GM19463 (cell line): ENCODE results near the gene SUSD4.
"Not testable (repeated sequence)": the region's sequence is repeated elsewhere in the genome, so short reads cannot be mapped to it uniquely, and the experiment has no call there.

ENCODE experiments used
- ATAC-seq: cut with Tn5 transposase; IDR thresholded peaks from one replicate; pipeline ENCODE4 v1.9.1; 2021; ENCODE audit warnings: mild to moderate bottlenecking, moderate library complexity; ENCODE audit not compliant: unreplicated experiment

The SUSD4 gene

DNA sequence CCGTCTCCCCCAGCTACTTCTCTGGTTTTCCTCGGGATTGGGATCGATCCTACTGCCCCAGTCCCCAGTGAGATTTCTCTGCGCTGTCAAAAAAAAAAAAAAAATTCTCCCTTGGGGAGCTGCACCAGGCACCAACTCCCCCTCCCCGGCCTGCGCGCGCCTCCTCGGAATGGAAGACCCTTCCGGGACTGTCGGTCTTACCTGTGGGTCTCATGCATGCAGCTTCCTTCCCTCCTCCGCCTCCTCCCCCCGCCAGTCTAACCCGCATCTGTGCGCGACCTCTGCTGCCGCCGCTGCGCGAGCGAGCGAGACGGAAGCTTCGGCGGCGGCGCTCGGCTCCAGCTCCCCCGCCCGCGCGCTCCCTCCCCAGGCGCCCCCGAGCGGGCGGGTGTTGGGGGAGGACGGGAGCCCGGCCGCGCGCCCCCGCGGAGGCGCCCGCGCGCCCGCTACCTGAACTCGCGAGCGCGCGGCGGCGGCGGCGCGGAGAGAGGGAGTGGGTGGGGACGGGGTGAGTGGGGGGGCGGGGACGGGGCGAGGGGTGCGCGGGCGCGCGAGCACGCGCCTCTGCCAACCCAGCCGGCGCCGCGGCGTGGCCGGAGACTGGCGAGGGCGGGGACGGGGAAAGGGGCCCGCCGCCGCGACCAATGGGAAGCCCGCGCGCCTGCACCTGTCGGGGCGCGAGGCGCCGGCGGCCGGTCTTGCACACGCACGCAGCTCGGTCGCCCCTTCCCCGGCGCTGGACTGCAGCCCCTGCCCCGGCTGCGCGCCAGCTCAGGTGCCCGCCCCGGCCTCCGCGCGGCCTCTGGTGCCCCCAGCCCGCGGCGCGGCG, at the start of gene SUSD4:
Gene SUSD4 (minus strand): TSS at position 321 of the 829 bp plus-strand sequence. CDS start 751 bp downstream, outside the sequence.
- peak; percentile 74 for ATAC-seq

DNA sequence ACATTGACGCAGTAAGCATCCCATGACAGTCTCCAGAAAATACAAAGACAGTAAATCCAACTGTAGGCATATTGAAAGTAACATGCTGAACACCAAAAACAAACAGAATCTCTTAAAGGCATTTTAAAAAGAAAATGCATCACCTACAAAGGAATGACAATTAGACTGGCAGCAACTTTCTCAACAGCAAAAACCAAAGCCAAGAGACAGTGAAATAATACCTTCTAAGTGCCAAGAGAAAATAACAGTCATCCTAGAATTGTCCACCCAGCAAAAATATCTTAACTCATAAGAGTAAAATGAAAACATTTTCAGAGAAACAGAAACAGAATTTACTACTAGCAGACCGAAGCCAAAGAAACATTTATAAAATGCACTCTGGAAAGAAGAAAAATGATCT, 49.2 kb upstream of the SUSD4 start:
- ATAC-seq = no peak

DNA sequence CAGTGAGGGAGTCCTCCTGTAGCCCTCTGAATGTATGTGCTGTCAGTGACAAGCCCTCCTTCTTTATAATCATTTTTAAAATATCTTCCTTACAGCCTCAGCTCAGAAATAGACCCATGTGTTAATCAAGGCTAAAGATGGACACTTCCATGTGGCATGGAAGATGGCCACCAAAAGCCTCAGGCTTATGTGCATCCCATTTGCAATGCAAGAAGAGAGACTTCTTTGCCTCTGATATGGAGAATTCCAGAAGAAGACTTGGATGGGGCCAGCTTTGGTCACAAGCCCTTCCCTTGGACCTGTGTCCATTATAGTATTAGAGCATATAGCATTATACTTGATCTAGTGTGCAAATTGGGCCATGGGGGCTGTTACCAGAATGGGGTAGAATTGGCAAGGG, 47.7 kb upstream of the SUSD4 start:
- ATAC-seq = no peak

- no peak for ATAC-seq
Observed at GRCh38 chr1:223411309-223411708, 47.3 kb upstream of the SUSD4 start.

GRCh38 chr1:223410036-223410435, 46.1 kb upstream of the SUSD4 start:
- ATAC-seq = no peak

DNA sequence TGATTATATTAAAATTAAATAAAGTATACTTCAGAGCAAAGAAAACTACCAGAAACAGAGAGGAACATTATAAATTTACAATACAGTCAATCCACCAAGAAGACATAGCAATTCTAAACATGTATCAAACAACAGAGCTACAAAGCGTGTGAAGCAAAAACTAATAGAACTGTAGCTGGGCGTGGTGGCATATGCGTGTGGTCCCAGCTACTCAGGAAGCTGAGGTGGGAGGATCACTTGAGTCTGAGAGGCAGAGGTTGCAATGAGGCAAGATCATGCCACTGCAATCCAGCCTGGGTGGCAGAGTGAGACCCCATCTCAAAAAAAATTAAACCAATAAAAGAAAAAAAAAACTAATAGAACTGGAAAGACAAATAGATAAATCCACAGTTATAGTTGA, 41.5 kb upstream of the SUSD4 start:
- ATAC-seq = no peak

DNA sequence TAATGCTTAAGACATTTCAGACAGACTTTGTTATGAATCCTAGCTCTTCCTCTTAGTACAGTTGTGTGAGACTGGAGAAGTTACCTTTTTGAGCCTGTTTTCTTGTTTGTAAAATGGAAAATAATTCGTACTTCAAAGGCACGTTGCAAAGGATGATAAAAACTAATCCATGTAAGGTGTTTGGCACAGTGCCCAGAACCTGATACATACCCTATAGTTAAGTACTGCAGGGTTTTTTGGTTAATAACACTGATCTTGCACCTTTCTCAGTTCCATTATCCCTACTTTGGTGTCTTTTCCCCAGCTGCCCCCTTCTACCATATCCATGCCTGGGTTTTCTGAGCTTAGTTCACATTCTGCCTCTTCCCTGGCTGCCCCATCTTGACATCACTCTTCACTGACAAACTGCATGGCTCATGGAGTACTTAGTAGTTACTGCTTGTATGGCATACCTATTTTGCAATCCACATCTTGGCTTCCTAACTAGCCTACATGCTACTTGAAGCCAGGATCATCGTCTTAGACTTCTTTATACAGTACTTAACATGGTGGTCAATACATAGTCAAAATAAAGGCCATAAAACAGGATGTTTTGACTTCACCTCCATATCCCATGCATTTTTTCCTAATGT, 39.3 kb upstream of the SUSD4 start:
- ATAC-seq = no peak

DNA sequence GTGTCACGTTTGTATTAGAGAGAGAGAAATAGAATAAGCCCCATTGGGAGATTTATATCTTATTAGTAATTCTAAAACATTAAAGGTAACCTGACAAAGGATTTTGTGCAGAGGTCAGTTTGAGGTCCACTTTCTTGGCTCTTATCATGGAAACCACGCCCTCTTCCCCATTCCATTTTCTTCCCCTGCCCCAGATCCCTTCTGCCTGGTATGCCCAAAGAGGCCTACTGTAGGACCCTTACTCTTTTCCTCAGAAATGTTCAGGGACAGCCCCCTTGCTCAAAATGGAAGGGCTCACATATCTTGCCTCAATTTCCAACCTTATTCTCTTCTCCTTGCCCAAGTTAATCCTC, 38.8 kb upstream of the SUSD4 start:
- no peak for ATAC-seq

GRCh38 chr1:223401873-223402789, 38.2 kb upstream of the SUSD4 start:
- ATAC-seq = no peak

DNA sequence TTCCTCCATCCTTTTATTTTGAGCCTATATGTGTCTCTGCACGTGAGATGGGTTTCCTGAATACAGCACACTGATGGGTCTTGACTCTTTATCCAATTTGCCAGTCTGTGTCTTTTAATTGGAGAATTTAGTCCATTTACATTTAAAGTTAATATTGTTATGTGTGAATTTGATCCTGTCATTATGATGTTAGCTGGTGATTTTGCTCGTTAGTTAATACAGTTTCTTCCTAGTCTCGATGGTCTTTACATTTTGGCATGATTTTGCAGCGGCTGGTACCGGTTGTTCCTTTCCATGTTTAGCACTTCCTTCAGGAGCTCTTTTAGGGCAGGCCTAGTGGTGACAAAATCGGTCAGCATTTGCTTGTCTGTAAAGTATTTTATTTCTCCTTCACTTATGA, 35.4 kb upstream of the SUSD4 start:
- not testable (repeated sequence) for ATAC-seq

GRCh38 chr1:223394706-223395105, 30.7 kb upstream of the SUSD4 start:
- ATAC-seq = no peak

DNA sequence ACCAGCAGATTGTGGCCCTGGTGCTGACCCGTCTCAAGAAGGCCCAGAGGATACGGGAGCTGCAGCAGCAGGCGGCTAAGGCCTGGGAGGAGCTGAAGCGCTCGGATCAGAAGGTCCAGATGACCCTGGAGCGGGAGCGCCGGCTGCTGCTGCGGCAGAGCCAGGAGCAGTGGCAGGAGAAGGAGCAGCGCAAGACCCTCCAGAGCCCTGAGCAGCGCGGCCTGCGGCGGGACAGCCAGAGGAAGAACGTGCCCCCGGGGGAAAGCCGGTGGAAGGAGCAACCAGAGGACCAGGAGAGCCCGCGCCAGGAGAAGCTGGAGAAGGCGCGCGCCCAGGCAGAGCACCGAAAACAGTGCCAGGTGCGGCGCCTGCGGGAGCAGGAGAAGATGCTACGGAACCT, 30.3 kb upstream of the SUSD4 start:
- no peak for ATAC-seq

DNA sequence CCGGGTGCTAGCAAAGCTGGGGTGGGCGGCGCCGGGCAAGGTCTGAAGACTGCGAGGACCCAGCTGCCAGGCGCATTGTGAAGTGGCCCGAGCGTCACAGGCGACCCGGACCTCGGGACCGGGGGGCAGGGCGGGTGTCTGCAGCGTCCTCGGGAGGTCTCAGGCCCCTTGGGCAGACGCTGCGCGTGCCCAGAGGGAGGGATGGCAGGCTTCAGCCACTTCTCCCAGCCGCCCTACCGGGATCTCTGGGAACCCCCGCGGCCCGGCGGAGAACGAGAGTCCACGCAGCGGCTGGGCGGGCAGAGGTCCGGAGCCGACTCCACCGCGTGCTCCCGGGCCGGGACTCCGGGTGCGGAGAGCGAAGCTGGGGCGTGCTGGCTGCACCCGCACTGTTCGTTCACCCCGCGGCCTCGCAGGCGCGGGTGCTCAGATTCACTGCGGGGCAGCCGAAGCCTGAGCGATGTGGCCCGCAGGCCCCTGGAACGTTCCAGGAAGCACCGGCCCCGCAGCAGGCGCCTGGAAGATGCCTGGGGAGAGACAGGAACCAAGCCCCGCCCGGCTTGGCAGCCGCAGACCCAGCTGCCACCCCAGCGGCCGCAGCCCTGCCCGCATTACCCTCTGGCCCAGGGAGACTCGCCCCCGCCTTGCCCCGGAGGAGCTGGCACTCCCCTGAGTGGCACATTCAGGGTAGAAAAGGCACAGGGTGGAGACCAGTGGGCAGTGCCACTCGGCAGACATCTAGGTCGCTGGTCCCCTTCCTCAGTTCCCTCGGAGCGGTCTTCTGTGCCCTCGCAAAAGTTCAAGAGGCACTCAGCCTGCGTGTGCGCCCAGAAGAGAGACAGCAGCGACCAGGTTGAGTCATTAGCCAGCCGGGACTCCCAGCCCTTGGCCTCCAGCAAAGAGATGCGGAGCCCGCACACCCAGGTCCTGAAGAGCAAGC, 29.6 kb upstream of the SUSD4 start, which contains the start of gene CCDC185:
Gene CCDC185 (plus strand): TSS at position 141 of the 940 bp plus-strand sequence. CDS start 61 bp downstream, at position 202.
- no peak for ATAC-seq

DNA sequence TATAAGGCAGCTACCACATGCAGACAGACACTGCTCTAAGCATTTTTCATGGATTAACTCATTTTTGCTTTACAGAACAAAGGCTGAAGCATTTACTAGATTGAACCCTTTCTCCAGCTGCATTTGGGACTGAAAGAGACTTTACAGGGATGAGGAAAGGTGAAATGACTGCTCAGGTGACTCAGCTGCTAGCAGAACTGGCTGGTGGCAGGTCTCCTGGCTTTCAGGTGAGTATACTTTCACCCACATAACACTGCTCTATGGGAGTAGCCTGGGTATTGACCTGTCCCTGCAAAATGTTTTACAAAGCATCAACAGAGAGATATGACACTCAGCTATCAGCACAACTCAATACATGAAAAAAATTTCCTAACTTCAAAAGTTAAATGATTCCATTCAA, 26.6 kb upstream of the SUSD4 start:
- ATAC-seq = no peak

GRCh38 chr1:223386013-223386412, 22.0 kb upstream of the SUSD4 start:
- ATAC-seq = no peak

- ATAC-seq = no peak
Observed at GRCh38 chr1:223378754-223379153, 14.8 kb upstream of the SUSD4 start.

DNA sequence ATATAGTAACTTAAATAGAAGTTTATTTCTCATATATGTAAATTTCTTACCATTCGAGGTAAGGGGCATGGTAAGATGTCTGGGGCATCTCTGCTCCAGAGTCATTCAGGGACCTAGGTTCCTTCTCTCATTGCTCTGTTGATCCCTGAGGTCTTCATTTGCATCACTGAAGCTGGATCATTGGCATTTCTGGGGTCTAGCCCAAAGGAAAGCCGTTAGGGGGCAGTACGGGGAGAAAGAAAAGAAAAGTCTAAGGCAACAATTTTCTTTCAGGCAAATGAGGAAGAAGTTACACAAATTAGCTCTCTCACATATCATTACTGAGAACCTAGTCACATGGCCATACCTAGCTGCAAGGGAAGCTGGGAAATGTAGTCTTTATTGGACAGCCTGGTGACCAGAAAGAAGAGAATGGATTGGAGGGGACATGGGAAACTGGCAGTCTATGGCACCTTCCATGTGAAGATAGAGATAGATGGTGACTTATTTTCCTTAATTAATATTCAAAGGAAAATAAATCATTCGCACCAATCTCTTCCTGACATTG, 10.2 kb upstream of the SUSD4 start:
- ATAC-seq = no peak

DNA sequence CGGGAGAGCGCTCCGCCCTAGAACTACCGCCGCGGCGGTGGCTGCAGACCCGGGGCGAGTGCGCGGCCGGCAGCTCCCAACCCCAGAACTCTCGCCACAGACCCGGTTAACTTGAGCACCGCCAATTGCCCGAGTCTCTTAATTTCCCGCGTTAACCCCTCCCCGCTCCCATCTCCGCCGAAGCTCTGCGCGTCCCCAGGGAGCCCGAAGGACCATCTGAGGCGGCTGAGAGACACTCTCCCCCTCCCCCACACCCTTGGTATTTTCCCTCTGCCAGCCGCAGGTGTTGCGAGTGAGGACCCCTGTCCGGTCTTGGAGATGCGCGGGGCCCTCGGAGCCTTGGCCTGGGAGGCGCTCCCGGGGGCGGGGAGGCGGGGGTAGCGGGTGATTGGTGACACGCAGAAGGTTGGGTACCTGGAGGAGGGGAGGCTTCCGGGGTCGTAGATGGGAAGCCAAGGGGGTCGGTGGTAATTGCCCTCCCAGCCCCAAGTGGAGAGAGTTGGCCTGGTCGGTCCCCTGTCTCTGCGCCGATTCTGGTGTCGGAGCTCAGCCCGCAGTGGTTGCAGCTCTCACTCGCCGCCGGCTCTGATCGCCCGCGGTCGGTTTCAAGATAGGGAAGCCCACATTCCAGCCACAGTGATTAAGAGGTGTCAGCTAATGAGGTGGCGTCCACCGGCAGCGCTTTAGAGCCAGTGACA, 858 bp upstream of the SUSD4 start:
- no peak for ATAC-seq
